Parathyroid adenoma (tissue), 2 donors: ENCODE measurements around the gene SLC26A11.

ENCODE experiments used
- H2AFZ ChIP-seq: fragments of 300-600 bp; sonication (generic); one replicate; pipeline ENCODE4 v1.7.0; 2017; ENCODE audit warnings: antibody characterized with exemption, mild to moderate bottlenecking
- H3K27ac ChIP-seq: fragments of 300-600 bp; sonication (generic); one replicate; pipeline ENCODE4 v1.7.0; 2017
- H3K27me3 ChIP-seq: fragments of 300-600 bp; sonication (generic); one replicate; pipeline ENCODE4 v1.7.0; 2017; ENCODE audit warnings: low read length; ENCODE audit not compliant: control insufficient read depth, insufficient read depth
- H3K36me3 ChIP-seq: fragments of 300-600 bp; sonication (generic); one replicate; pipeline ENCODE4 v1.7.0; 2017; ENCODE audit warnings: low read length; ENCODE audit not compliant: control insufficient read depth, insufficient read depth
- H3K4me1 ChIP-seq: fragments of 300-600 bp; sonication (generic); one replicate; pipeline ENCODE4 v1.7.0; 2017; ENCODE audit warnings: control low read depth
- H3K4me2 ChIP-seq: fragments of 300-600 bp; sonication (generic); one replicate; pipeline ENCODE4 v1.7.0; 2017; ENCODE audit warnings: low read length
- H3K4me3 ChIP-seq: fragments of 300-600 bp; sonication (generic); one replicate; pipeline ENCODE4 v1.7.0; 2017; ENCODE audit warnings: low read depth, low read length
- H3K79me2 ChIP-seq: fragments of 300-600 bp; sonication (generic); one replicate; pipeline ENCODE4 v1.7.0; 2017; ENCODE audit warnings: control low read depth
- H3K9ac ChIP-seq: fragments of 300-600 bp; sonication (generic); one replicate; pipeline ENCODE4 v1.7.0; 2017; ENCODE audit warnings: mild to moderate bottlenecking
- H3K9me3 ChIP-seq: fragments of 300-600 bp; sonication (generic); one replicate; pipeline ENCODE4 v1.7.0; 2017; ENCODE audit warnings: low read length; ENCODE audit not compliant: control insufficient read depth
- CTCF ChIP-seq: fragments of 300-600 bp; sonication (generic); IDR thresholded peaks from one replicate; pipeline ENCODE4 v1.7.0; 2017; ENCODE audit warnings: antibody characterized with exemption, mild to moderate bottlenecking
- donor health status: primary hyperparathyroidism.

SLC26A11 gene

GRCh38 chr17:80212962-80213642, 7.1 kb upstream of the SLC26A11 start:
- no peaks in the 10 kb centered on the region for H3K79me2 ChIP-seq
- H3K27me3 ChIP-seq, result no peaks in the 10 kb centered on the region
- H3K36me3 ChIP-seq, result no peaks in the 10 kb centered on the region
- no peaks in the 10 kb centered on the region for H3K4me1 ChIP-seq
- H3K9ac ChIP-seq, result no peak overlapping the region
- no peak overlapping the region for H3K27ac ChIP-seq
- TF ChIP-seq CTCF, result no peak
- no peak overlapping the region for H3K4me2 ChIP-seq
- H3K9me3 ChIP-seq, result no peaks in the 10 kb centered on the region
- no peak overlapping the region for H3K4me3 ChIP-seq
- H2AFZ ChIP-seq, result no peak overlapping the region

GRCh38 chr17:80213643-80213975, 6.6 kb upstream of the SLC26A11 start:
- no peaks in the 10 kb centered on the region for H3K79me2 ChIP-seq
- H3K4me3 ChIP-seq, result no peak overlapping the region
- TF ChIP-seq CTCF, result no peak
- no peaks in the 10 kb centered on the region for H3K36me3 ChIP-seq
- H3K27me3 ChIP-seq, result no peaks in the 10 kb centered on the region
- H3K9ac ChIP-seq, result no peak overlapping the region
- no peaks in the 10 kb centered on the region for H3K4me1 ChIP-seq
- no peak overlapping the region for H3K4me2 ChIP-seq
- no peaks in the 10 kb centered on the region for H3K9me3 ChIP-seq
- H2AFZ ChIP-seq, result no peak overlapping the region
- H3K27ac ChIP-seq, result no peak overlapping the region

- Histone ChIP-seq H3K9me3 (no peaks in the 10 kb centered on the region), H3K4me1 (peaks cover 2% of the 10 kb centered on the region), H3K4me3 (no peak overlapping the region), H3K36me3 (no peaks in the 10 kb centered on the region), H3K27me3 (no peaks in the 10 kb centered on the region), H2AFZ (no peak overlapping the region), H3K79me2 (no peaks in the 10 kb centered on the region), H3K4me2 (no peak overlapping the region), H3K9ac (no peak overlapping the region), H3K27ac (no peak overlapping the region)
- no peak for TF ChIP-seq CTCF
Measured at GRCh38 chr17:80214012-80214877, 6.0 kb upstream of the SLC26A11 start.

GRCh38 chr17:80214878-80215210, 5.4 kb upstream of the SLC26A11 start:
- Histone ChIP-seq H3K79me2 (no peaks in the 10 kb centered on the region), H3K4me3 (no peak overlapping the region), H3K36me3 (no peaks in the 10 kb centered on the region)

More at GRCh38 chr17:80214878-80215210, 5.4 kb upstream of the SLC26A11 start:
- Histone ChIP-seq H3K4me1 (peaks cover 7% of the 10 kb centered on the region), H3K9me3 (no peaks in the 10 kb centered on the region), H3K4me2 (no peak overlapping the region), H3K27me3 (no peaks in the 10 kb centered on the region), H3K27ac (no peak overlapping the region), H2AFZ (no peak overlapping the region), H3K9ac (no peak overlapping the region)
- TF ChIP-seq CTCF, result no peak
